Embryonic facial prominence (tissue), 1 donor: ENCODE results near the gene PKIB.
"Not testable (repeated sequence)": the region's sequence is repeated elsewhere in the genome, so short reads cannot be mapped to it uniquely, and the experiment has no call there.

ENCODE experiments used
- DNase-seq: peaks from one replicate; pipeline ENCODE4 v3.0.0-alpha.2; 2016; ENCODE audit errors: extremely low spot score

PKIB gene

GRCh38 chr6:122609881-122610689 is at the start of gene PKIB:
PKIB (plus strand) TSS chr6:122610405; CDS start chr6:122717795, 107,390 bp downstream.
- DNase-seq, result peak; percentile 13

- no peak for DNase-seq
These were observed 46.7 kb upstream of the PKIB start for GRCh38 chr6:122563364-122564052.

DNA sequence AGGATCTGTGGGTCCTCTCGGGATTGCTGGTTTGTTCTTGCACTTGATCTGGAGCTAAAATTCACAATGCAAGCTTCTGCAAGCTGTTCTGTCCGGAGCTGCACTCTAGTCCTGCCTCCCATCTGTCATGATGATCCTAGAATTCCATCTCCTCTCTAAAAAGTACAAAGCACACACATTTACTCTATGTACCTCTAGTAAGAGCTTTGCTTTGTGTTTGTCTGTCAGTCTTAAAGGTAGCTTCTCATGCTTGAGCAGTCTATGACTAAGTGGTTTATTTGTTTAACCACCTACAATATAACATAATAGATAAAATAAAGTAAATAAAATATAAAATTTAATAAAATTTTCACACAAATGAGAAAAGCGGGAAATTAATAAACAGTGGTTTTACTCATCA is 46.0 kb upstream of the PKIB start:
- DNase-seq, result no peak

DNA sequence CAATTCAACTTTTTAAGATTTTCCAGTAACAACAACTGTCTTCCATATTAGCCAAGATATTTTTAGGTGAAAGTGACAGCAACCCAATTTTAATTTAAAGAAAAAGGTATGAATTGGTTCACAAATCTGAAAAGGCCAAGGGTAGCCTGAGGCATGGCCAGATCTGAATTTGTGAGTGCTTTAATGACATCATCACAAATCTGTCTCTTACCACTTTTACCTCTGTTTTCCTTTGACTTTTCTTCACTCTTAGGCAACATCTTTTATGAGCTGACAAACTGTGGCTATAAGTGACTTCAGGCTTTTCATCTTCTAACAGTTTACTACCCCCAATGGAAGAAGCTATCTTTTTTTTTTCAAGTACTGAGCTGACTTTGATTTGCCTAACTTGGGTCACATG is 44.5 kb upstream of the PKIB start:
- DNase-seq, result no peak

GRCh38 chr6:122567034-122567433 is 43.2 kb upstream of the PKIB start:
- no peak for DNase-seq

DNA sequence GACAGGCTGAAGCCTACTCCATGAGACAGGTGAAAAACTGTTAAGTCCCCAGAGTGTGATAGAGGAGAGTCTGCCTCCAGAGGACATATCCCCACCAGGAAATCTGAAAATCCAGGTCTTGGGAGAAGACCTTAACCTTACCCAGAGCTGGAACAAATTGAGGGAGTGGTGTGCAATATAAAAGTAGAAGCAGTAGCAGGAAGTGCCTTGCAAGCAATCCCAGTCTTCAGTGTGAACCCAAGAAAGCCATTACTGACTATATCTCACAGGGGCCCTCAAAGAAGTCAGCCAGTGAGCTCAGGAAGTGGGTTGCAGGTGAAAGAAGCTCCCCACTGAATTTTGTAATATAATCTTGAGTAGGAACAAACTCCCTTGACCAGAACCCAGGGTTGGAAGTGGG is 41.9 kb upstream of the PKIB start:
- no peak for DNase-seq

- no peak for DNase-seq
These were observed 41.4 kb upstream of the PKIB start for GRCh38 chr6:122568797-122569221.

- DNase-seq, result no peak
These were observed 40.9 kb upstream of the PKIB start for GRCh38 chr6:122569230-122569771.

GRCh38 chr6:122571888-122572287 is 38.3 kb upstream of the PKIB start:
- DNase-seq, result no peak

GRCh38 chr6:122576888-122577287 is 33.3 kb upstream of the PKIB start:
- no peak for DNase-seq

DNA sequence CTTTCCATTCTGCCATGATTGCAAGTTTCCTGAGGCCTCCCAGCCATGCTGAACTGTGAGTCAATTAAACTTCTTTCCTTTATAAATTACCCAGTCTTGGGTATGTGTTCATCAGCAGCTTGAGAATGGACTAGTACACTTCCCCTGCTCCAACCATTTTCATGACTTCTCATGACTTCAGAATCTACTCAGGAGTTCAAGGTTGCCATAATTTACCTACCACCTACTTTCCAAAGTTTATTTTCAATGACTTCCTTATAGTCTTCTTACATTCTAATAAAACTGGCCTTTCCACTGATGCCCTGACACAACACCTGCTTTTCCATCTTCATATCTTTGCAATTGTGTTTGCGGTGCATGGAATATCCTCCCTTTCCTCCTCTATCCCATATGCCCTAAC is 31.2 kb upstream of the PKIB start:
- DNase-seq, result no peak

DNA sequence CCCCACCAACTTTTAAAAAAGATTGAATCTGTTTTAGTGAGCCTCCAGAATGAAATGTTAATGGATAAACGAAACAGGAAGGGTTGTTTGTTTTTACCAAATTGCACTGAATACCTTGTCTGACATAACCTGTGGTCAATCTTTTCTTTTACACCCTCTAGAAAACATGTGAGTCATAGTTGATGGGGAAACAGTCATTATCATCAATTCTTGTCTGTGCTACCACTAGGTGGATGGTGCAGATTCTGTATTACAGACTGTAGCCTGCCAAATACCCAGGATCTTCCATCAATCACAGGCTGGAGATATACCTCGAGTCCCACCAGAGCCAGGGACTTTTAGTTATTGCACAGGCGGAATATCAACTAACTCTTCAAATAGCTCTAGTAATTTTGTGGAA is 29.5 kb upstream of the PKIB start:
- no peak for DNase-seq

GRCh38 chr6:122589115-122589514 is 21.1 kb upstream of the PKIB start:
- no peak for DNase-seq

DNA sequence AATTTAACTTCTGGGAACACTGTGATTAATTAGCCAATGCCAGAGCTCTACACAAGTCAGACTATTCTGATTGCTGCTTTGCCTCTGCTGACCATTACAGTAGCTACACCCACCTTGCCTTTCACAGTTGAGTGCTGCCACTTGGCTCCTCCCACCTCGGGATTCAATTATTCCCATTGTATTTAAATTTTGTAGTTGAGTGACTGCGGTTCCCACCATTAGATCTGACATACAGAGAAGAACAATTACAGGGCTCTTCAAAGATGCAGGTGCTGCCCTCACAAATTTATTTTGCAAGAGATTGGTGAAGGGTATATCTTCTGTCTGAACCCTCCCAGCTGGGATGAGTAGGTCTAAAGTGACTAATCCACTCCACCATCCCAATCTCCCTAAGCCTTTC is 11.9 kb upstream of the PKIB start:
- not testable (repeated sequence) for DNase-seq

DNA sequence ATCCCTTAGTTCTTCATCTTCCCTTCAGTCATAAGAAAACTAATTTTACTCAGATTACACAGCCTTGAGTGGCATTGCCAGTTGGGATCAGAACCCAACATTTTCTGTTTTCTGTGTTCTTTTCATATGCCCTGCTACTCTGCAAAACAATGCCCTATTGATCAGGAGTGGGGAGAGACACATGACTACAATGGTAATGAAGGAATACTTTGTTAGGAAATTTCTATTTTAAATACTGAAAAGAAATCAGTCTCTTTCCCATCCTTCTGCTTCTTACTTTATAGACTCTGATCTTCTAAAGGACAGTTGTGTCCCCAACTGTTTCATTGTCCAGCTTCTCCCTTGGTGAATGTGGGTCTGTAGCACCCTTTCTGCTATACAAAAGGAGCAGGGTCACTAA is 5.5 kb upstream of the PKIB start:
- no peak for DNase-seq

DNA sequence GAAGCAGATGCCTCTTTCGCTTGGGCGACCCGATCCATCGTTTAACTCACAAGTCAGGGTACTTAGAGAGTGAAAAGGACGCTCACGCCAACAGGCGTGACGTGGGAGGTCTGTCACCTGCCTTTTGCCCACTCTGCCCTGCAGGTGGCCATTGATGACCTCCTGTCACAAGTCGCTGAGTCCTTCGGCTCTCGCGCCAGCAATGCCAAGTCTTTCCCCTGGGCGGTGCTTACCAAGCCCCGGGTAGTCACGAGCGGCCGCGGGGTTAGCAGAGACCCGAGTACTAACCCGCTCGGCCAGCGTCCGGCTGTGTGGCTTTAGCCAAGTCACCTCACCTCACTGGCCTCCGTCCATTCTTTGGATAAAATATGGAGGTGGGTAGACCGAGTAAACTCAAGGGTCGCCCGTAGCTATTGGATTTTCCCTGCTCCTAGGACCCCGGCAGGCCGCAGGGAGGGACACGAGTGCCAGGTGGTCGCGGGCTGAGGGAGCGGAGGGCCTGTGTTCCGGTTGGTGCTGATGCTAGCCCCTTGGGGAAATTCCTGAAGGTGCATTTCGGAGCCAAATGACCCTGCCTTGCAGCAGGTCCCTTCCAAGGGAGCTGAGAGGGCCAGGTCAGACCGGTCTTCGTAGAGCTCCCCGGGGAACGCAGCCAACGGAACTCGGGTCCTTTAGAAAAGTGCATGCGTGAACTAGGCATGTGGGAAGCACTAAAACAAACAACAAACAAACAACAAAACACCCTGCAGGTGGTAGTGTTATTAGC is 668 bp downstream of the PKIB start:
- no peak for DNase-seq

DNA sequence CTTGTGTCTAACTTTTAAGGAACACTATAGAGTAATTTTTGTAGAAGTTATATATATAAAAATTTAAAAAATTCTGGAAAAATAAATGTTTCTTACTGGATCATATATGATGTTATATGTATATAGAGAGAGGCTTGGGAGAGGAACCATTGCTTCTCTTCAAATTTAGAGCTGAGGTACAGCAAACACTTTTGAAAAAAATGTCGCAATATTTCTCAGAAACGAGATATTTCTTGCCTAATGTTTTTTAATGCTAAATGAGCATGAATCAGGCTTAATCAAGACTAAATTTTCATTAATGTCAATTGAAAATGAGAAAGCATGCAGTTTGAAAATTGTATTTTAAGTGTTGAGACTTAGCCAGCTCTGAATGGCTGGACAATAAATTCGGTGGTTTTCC is 2.6 kb downstream of the PKIB start:
- no peak for DNase-seq

DNA sequence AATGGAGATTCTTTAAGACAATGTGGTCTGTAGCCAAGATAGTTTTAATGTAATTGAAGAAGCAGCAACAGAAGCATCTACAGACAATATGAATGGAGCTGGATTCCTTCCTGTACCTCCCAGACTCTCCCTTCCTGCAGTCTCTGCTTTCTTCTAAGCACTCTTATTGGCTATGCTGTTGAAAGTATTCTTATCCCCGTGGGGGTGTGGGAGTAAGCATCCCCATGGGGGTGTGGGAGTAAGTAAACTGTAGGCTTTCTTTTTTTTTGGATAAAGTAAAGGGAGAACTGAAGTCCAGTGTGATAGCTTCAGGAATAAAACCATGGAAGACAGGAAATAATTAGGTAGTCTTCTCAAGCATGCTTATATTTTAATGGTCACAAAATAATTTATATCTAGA is 4.1 kb downstream of the PKIB start:
- DNase-seq, result no peak

- no peak for DNase-seq
These were observed 5.2 kb downstream of the PKIB start for GRCh38 chr6:122615409-122615808.

DNA sequence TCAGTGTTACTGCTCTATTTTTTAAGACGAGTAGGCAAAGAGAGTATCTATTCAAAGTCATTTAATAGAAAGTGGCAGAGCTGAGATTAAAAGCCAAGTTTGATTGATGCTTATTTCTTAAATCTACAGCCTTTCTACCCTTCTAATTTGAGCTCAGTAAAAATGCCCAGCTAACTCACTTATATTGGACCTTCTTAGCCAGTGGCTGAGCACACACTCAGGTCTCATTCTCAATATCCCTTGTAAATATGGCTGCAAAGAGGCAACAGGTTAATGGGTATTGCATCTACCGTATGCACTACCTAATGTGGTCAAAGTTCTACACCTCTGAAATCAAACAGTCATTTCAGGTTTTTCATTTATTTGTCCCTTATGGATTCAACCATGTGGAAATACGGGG is 6.7 kb downstream of the PKIB start:
- DNase-seq, result no peak

DNA sequence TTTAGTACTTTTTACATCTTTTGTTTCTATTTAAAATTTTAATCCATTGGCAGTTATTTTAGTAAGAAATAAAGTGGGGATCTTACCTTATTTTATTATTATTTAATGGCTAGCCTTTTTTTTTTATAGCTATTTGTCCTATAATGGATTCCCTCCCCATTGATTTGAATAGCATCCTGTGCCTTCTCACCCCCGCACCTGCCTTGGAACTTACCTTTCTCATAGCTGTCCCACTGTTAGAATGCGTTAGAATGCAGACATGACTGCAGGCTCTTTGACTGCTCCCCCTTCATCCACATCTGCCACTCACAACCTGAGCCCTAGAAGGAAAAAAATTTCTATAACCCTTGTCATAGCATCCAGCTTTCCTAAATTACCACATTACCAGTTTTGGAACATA is 9.1 kb downstream of the PKIB start:
- no peak for DNase-seq

- no peak for DNase-seq
These were observed 10.2 kb downstream of the PKIB start for GRCh38 chr6:122620428-122620827.
